Measurements from ENCODE around the gene GNMT.

- TF ChIP-seq, protein P1, sequence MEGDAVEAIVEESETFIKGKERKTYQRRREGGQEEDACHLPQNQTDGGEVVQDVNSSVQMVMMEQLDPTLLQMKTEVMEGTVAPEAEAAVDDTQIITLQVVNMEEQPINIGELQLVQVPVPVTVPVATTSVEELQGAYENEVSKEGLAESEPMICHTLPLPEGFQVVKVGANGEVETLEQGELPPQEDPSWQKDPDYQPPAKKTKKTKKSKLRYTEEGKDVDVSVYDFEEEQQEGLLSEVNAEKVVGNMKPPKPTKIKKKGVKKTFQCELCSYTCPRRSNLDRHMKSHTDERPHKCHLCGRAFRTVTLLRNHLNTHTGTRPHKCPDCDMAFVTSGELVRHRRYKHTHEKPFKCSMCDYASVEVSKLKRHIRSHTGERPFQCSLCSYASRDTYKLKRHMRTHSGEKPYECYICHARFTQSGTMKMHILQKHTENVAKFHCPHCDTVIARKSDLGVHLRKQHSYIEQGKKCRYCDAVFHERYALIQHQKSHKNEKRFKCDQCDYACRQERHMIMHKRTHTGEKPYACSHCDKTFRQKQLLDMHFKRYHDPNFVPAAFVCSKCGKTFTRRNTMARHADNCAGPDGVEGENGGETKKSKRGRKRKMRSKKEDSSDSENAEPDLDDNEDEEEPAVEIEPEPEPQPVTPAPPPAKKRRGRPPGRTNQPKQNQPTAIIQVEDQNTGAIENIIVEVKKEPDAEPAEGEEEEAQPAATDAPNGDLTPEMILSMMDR (IDR thresholded peaks at IDR 0.05): no peak
- no peak for TF ChIP-seq POLR2A (IDR thresholded peaks at IDR 0.05)
- TF ChIP-seq POLR2AphosphoS5 (IDR thresholded peaks at IDR 0.05): no peak
- TF ChIP-seq EP300 (IDR thresholded peaks at IDR 0.05): no peak
These were observed 36.9 kb upstream of the GNMT start for GRCh38 chr6:42923666-42924065.

Data from gastroesophageal sphincter (tissue), 3 donors.